Mesothelial cell of epicardium (in vitro differentiated cells): Measurements from ENCODE around the gene FOXS1. TPM values are rescaled to one million over a fixed set of nuclear protein-coding genes. Genes with fewer than 3 reads are reported as not detected.

Experiments used
- DNase-seq, 2 experiments: peaks; one replicate each; pipeline ENCODE4 v3.0.0; 2021; ENCODE audit warnings: low spot score in 2 of 2; ENCODE audit not compliant: unreplicated experiment in 2 of 2
- H3K27ac Mint-ChIP-seq: 2 replicates; pipeline ENCODE4 v1.8.0; 2021; ENCODE audit warnings: mixed read lengths
- H3K27me3 Mint-ChIP-seq: 2 replicates; pipeline ENCODE4 v1.8.0; 2021; ENCODE audit warnings: low read depth, mixed read lengths
- H3K36me3 Mint-ChIP-seq: 2 replicates; pipeline ENCODE4 v1.8.0; 2021; ENCODE audit warnings: mixed read lengths
- H3K4me1 Mint-ChIP-seq: 2 replicates; pipeline ENCODE4 v1.8.0; 2021; ENCODE audit warnings: mixed read lengths
- H3K4me3 Mint-ChIP-seq: 2 replicates; pipeline ENCODE4 v1.8.0; 2021; ENCODE audit warnings: mild to moderate bottlenecking, moderate library complexity, mixed read lengths
- H3K9me3 Mint-ChIP-seq: 2 replicates; pipeline ENCODE4 v1.8.0; 2021; ENCODE audit warnings: mixed read lengths
- CTCF ChIP-seq: fragments of 200-600 bp; sonication (generic); IDR thresholded peaks from one replicate; pipeline ENCODE4 v1.5.0; 2021; ENCODE audit warnings: antibody characterized with exemption; ENCODE audit not compliant: unreplicated experiment
- total RNA-seq: library from RNA; stranded (reverse); gene quantifications from 3 replicates; pipeline ENCODE4 v1.2.1, GENCODE V29; 2021

FOXS1 gene
- total RNA-seq, 1 donor from 2014 or later, result 1.9 TPM

- TF ChIP-seq CTCF, result no peak
- H3K36me3 Mint-ChIP-seq, result no peaks in the 10 kb centered on the region
- no peak for DNase-seq
- no peaks in the 10 kb centered on the region for H3K27me3 Mint-ChIP-seq
- no peak overlapping the region for H3K4me3 Mint-ChIP-seq
- peaks cover 16% of the 10 kb centered on the region for H3K4me1 Mint-ChIP-seq
- H3K27ac Mint-ChIP-seq, result peak overlapping the region; percentile 50
- no peaks in the 10 kb centered on the region for H3K9me3 Mint-ChIP-seq
These were observed 8.4 kb downstream of the FOXS1 start for GRCh38 chr20:31836853-31837608.

GRCh38 chr20:31835977-31836852 is 9.2 kb downstream of the FOXS1 start:
- Mint-ChIP-seq H3K27ac (peak overlapping the region; percentile 9), H3K36me3 (no peaks in the 10 kb centered on the region), H3K9me3 (no peaks in the 10 kb centered on the region), H3K27me3 (no peaks in the 10 kb centered on the region), H3K4me1 (peaks cover 10% of the 10 kb centered on the region), H3K4me3 (no peak overlapping the region)
- DNase-seq, result no peak
- TF ChIP-seq CTCF, result no peak

- no peaks in the 10 kb centered on the region for H3K27me3 Mint-ChIP-seq
- no peaks in the 10 kb centered on the region for H3K36me3 Mint-ChIP-seq
- H3K4me3 Mint-ChIP-seq, result no peak overlapping the region
- DNase-seq, result no peak
- no peaks in the 10 kb centered on the region for H3K9me3 Mint-ChIP-seq
- no peak overlapping the region for H3K27ac Mint-ChIP-seq
- H3K4me1 Mint-ChIP-seq, result peaks cover 10% of the 10 kb centered on the region
- no peak for TF ChIP-seq CTCF
These were observed 9.8 kb downstream of the FOXS1 start for GRCh38 chr20:31835554-31835953.

- TF ChIP-seq CTCF, result no peak
- no peak overlapping the region for H3K27ac Mint-ChIP-seq
- no peak for DNase-seq
- H3K4me3 Mint-ChIP-seq, result no peak overlapping the region
- no peaks in the 10 kb centered on the region for H3K27me3 Mint-ChIP-seq
- H3K9me3 Mint-ChIP-seq, result no peaks in the 10 kb centered on the region
- peaks cover 10% of the 10 kb centered on the region for H3K4me1 Mint-ChIP-seq
- no peaks in the 10 kb centered on the region for H3K36me3 Mint-ChIP-seq
These were observed 11.4 kb downstream of the FOXS1 start for GRCh38 chr20:31833931-31834521.

GRCh38 chr20:31833130-31833930 is 12.1 kb downstream of the FOXS1 start:
- Mint-ChIP-seq H3K4me1 (peaks cover 10% of the 10 kb centered on the region), H3K9me3 (no peaks in the 10 kb centered on the region), H3K27me3 (no peaks in the 10 kb centered on the region), H3K4me3 (no peak overlapping the region), H3K27ac (no peak overlapping the region), H3K36me3 (no peaks in the 10 kb centered on the region)
- DNase-seq, result peak in 1 of 2 experiments; percentile 83
- peak; percentile 91 for TF ChIP-seq CTCF
